Amniotic epithelial cell (primary cell): ENCODE data around the gene TOP2B.

Experiments
- DNase-seq: peaks from one replicate; pipeline ENCODE4 v3.0.0-alpha.2; 2010; ENCODE audit warnings: low read depth

Gene TOP2B, protein sequence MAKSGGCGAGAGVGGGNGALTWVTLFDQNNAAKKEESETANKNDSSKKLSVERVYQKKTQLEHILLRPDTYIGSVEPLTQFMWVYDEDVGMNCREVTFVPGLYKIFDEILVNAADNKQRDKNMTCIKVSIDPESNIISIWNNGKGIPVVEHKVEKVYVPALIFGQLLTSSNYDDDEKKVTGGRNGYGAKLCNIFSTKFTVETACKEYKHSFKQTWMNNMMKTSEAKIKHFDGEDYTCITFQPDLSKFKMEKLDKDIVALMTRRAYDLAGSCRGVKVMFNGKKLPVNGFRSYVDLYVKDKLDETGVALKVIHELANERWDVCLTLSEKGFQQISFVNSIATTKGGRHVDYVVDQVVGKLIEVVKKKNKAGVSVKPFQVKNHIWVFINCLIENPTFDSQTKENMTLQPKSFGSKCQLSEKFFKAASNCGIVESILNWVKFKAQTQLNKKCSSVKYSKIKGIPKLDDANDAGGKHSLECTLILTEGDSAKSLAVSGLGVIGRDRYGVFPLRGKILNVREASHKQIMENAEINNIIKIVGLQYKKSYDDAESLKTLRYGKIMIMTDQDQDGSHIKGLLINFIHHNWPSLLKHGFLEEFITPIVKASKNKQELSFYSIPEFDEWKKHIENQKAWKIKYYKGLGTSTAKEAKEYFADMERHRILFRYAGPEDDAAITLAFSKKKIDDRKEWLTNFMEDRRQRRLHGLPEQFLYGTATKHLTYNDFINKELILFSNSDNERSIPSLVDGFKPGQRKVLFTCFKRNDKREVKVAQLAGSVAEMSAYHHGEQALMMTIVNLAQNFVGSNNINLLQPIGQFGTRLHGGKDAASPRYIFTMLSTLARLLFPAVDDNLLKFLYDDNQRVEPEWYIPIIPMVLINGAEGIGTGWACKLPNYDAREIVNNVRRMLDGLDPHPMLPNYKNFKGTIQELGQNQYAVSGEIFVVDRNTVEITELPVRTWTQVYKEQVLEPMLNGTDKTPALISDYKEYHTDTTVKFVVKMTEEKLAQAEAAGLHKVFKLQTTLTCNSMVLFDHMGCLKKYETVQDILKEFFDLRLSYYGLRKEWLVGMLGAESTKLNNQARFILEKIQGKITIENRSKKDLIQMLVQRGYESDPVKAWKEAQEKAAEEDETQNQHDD (N-terminal part only)

GRCh38 chr3:25664812-25665314 lies at the start of gene TOP2B:
Gene TOP2B (minus strand): TSS chr3:25664907. CDS start chr3:25664297, 610 bp downstream.
- DNase-seq, result peak; percentile 95

- DNase-seq, result no peak
Measured at GRCh38 chr3:25713341-25713985, 48.8 kb upstream of the TOP2B start.

DNA sequence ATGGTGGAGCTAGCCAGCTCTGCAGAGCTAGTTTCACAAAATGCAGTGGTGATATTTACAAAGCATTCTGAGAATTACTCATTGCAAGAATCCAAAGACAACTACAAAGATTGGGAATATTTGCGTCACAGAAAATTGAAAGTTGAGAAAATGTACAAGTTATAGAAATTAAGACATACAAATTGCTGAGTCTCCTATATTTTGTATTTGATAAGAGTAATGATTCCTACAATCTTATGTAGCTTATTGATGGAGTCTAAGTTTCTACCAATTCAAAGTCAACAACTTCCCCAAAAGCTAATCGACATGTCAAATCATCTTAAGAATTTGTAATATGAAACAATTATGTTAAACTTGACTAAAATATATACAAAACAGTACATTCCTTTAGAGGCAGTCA lies 46.4 kb upstream of the TOP2B start:
- DNase-seq, result no peak

- DNase-seq, result no peak
Measured at GRCh38 chr3:25708036-25708435, 43.3 kb upstream of the TOP2B start.

DNA sequence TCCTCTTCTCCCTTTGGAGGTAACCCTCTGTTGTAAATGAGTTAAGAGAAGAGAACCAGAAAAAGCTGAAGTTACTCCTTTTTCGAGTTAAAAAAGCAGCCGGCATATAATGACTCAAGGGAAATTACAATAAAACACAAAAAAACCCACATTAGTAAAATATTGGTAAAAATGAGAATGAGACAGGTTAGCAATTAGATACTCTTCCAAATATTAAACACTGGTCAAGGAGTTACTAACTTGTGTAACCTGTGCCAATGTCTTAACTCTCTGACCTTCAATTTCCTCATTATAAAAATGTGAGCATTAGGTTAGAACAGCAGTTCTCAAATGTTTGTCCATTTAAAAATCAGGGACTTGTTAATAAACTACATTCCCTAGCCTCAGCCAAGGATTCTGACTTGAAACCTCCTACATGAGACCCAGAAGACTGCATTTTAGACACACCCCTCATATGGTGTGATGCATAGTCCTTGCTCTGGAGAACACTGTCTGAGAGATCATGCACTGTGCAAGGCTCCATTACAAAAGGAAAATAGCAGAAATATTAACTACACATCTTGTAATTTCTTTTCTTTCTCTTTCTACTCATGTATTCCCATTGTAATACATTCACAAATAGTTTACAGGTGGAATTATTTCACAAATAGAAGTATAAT lies 42.7 kb upstream of the TOP2B start:
- DNase-seq, result no peak

GRCh38 chr3:25706213-25706612 lies 41.5 kb upstream of the TOP2B start:
- no peak for DNase-seq

DNA sequence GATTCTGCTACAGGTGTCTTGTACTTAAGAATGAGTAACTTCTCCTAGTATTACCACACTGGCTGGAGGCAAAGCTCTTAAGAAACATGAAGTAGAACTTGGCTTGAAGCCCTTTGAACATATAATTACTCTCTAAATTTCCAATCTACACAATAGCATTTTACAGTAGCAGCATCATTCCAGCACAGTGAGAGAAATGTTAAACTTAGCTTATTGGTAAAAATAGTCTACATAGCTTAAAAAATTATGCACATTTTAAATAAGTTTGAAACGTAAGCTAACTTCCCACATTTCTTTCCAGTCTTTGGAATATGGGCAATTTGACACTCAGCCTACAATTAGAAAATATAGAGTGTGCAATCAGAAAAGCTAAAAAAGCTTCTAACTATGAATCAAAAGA lies 32.8 kb upstream of the TOP2B start:
- DNase-seq, result no peak

DNA sequence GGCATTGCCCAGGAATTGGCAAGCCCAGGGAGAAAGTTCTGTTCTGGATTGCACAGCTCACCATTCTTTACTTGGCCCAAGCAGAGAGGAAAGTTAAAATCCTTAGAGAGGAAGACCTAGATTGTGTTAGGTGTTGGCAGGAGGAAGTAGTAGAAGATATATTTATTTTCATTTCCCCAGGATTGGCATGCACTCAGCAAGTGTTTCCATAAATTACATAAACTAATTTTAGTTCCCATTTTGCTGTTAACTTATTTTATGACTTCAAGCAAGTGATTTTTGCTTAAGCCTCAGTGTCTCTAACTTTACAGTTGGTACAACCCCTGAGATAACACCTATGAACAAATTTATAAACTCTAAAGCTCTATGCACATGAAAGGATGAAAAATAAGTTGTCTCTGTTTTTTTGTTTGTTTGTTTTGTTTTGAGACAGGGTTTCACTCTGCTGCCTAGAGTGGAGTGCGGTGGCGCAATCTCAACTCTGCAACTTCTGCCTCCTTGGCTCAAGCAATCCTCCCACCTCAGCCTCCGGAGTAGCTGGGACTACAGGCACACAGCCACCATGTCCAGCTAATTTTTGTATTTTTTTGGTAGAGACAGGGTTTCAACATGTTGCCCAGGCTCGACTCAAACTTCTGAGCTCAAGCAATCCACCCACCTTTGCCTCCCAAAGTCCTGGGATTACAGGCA lies 31.2 kb upstream of the TOP2B start:
- DNase-seq, result no peak

DNA sequence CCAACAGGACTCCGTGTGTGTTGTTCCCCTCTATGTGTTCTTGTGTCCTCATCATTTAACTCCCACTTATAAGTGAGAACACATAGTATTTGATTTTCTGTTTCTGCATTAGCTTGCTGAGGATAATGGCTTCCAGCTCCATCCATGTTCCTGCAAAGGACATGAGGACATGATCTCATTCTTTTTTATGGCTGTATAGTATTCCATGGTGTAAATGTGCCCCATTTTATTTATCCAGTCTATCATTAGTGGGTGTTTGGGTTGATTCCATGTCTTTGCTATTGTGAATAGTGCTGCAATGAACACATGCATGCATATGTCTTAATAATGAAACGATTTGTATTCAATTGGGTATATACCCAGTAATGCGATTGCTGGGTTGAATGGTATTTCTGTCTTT lies 28.5 kb upstream of the TOP2B start:
- no peak for DNase-seq

DNA sequence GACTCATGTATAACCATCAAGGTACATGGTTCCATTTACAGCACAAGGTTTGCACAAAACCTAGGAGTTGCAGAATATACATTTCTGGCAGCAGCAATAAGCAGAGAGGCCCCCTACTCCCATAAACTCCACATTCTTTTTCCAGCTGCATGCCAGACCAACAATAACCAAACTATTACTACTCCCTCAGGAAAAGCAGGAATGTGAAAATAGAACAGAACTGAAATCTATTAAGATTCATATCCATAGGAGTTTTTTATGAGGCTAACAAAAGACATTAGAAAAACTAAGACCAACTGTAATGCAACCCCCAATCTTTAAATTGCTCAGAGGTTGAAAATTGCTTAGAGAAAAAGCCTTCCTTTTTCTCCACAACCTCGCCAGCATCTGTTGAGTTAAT lies 27.6 kb upstream of the TOP2B start:
- DNase-seq, result no peak

GRCh38 chr3:25690768-25691533 lies 26.2 kb upstream of the TOP2B start:
- no peak for DNase-seq

GRCh38 chr3:25689226-25689625 lies 24.5 kb upstream of the TOP2B start:
- peak; percentile 3 for DNase-seq

DNA sequence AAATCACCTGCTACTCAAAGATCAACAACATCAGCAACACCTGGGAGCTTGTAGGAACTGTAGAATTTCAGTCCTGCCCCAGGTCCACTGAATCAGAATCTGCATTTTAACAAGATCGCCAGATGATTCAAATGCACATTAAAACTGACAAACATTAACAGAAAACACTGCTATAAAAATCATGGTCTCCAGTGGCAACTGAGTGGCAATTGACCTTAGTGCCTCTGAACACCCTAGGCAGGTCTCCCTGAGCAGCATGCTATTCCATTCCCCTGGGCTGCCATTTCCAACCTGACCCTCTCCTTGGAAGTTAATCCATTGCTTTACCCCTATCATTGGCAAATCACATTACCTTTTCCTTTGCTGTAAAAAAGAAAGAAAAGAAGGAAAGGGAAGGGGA lies 23.0 kb upstream of the TOP2B start:
- no peak for DNase-seq

- no peak for DNase-seq
Measured at GRCh38 chr3:25686766-25687165, 22.1 kb upstream of the TOP2B start.

GRCh38 chr3:25683882-25684281 lies 19.2 kb upstream of the TOP2B start:
- no peak for DNase-seq

DNA sequence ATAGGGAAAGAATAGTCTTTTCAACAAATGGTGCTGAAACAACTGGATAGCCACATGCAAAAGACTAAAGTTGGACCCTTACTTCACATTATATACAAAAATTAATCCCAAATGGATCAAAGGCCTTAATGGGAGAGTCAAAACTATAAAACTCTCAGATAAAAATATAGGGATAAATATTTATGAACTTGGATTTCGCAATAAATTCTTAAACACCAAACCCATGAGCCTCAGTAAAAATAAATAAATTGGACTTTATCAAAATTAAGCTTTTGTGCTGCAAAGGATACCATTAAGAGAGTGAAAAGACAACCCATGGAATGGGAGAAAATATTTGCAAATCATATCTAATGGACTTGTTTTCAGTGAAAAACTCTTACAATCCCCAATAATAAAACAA lies 18.7 kb upstream of the TOP2B start:
- DNase-seq, result no peak

GRCh38 chr3:25679642-25680302 lies 15.1 kb upstream of the TOP2B start:
- no peak for DNase-seq

- no peak for DNase-seq
Measured at GRCh38 chr3:25679166-25679565, 14.5 kb upstream of the TOP2B start.

GRCh38 chr3:25678581-25678980 lies 13.9 kb upstream of the TOP2B start:
- DNase-seq, result peak; percentile 26
